ENCODE results near the gene PLCB3.

The PLCB3 gene

GRCh38 chr11:64317961-64318765 lies 66.8 kb downstream of the PLCB3 start, which contains the start of gene PRDX5:
Gene PRDX5, plus strand, starts transcription at chr11:64318121. Its CDS starts 95 bp downstream, at chr11:64318216.
- Histone ChIP-seq H3K9me3 (ENCODE audit: severe bottlenecking) (no peaks in the 10 kb centered on the region), H3K36me3 (peaks cover 14% of the 10 kb centered on the region), H3K27me3 (ENCODE audit: insufficient read depth, low read depth, severe bottlenecking) (no peaks in the 10 kb centered on the region), H3K4me3 (ENCODE audit: low read depth, low read length) (peak within 1 kb of the TSS; percentile 85), H3K27ac (peak within 1 kb of the TSS; percentile 94)
- peak; percentile 96 for DNase-seq
- TF ChIP-seq CTCF (IDR thresholded peaks at IDR 0.05; ENCODE audit: low read depth, low read length): peak; percentile 72
